ENCODE results near the gene NUP188. TPM values are rescaled to one million over a fixed set of nuclear protein-coding genes. Genes with fewer than 3 reads are reported as not detected.

Gene NUP188
- total RNA-seq, 2 donors from 2014 or later: 110 to 123 TPM

GRCh38 chr9:128910906-128911305 is 36.6 kb upstream of the NUP188 start:
- no peaks in the 10 kb centered on the region for H3K9me3 Mint-ChIP-seq
- ATAC-seq: no peak
- peak overlapping the region; percentile 50 to 55 for H3K27ac Mint-ChIP-seq
- no peak for DNase-seq (ENCODE audit: low spot score in 2 of 2)
- peaks cover 26 to 31% of the 10 kb centered on the region in 2 donors for H3K36me3 Mint-ChIP-seq

- Mint-ChIP-seq H3K9me3 (no peaks in the 10 kb centered on the region), H3K27ac (peak overlapping the region; percentile 79 to 83), H3K36me3 (peaks cover 26 to 31% of the 10 kb centered on the region in 2 donors)
- no peak for DNase-seq (ENCODE audit: low spot score in 2 of 2)
- ATAC-seq: peak in 1 of 2 donors; percentile 17
Observed at GRCh38 chr9:128911529-128912035, 35.9 kb upstream of the NUP188 start.

DNA sequence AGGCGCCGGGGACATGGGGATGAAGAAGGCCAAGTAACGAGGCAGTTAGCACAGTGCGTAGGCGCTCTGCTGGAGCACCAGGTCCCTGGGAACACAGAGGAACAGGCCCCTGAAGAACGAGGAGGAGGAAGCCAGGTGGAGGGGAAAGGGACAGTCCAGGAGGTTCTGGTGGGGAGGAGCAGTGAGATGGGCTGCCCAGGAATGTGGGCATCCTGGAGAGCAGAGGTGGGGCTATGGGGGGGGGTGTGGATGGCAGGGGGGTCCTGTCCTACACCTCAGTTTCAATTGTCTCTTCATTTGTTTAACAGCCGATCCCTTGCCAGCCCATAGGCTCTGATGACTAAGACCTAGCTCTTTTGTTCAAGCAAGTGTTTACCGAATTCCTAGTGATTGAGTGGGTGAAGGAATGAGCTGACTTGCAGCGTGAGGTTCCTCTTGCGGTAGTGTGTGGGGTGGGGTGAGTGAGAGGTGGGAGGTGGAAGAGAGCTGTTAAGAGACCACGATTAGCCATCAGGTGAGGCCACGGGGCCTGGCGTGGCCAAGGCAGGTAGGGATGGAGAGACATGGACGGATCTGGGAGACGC is 35.1 kb upstream of the NUP188 start:
- ATAC-seq (peak; percentile 59 to 62), DNase-seq (ENCODE audit: low spot score in 2 of 2) (no peak)
- peak overlapping the region; percentile 79 to 83 for H3K27ac Mint-ChIP-seq
- H3K9me3 Mint-ChIP-seq: no peaks in the 10 kb centered on the region
- peaks cover 25 to 30% of the 10 kb centered on the region in 2 donors for H3K36me3 Mint-ChIP-seq

DNA sequence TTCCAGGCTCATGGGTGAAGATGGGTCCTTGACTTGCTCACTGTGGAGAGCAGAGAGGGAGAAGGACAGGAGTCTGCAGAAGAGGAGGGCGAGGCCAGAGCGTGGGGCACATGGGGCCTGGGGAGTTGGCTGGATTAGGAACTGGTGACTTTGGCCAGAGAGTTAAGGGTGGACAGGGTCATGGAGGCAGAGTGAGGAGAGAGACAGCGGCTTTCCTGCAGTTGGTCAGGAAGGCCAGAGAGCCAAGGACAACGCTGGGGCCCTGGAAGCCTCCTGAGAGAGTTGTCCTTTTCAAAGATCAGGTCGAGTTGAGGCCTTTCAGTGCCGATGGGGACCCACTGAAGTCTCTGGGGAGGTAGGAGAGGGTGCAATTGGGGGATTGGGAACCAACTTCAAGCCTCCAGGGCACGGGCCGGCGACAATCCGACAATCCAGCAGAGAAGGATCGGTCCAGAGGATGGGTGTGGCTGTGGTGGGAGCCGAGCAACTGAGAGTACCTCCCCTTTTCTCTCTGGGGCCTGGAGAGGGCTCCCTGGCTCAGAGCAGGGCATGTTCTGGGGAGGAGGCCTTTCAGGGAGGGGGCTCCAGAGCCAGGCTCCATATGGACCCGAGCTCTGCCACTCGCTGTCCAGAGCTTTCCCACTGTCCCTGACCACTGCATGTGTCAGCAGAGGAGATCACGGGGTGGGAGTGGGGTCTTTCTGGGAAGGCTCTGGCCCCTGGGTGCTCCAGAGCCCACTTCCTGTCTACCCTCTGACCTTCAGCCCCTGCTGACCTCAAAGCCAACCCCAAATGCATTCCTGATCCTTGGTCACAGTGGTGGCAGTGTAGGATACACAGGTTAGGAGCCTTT is 34.2 kb upstream of the NUP188 start:
- Mint-ChIP-seq H3K9me3 (no peaks in the 10 kb centered on the region), H3K36me3 (peaks cover 16 to 21% of the 10 kb centered on the region in 2 donors), H3K27ac (peak overlapping the region; percentile 79 to 83)
- no peak for DNase-seq (ENCODE audit: low spot score in 2 of 2)
- ATAC-seq: no peak

DNA sequence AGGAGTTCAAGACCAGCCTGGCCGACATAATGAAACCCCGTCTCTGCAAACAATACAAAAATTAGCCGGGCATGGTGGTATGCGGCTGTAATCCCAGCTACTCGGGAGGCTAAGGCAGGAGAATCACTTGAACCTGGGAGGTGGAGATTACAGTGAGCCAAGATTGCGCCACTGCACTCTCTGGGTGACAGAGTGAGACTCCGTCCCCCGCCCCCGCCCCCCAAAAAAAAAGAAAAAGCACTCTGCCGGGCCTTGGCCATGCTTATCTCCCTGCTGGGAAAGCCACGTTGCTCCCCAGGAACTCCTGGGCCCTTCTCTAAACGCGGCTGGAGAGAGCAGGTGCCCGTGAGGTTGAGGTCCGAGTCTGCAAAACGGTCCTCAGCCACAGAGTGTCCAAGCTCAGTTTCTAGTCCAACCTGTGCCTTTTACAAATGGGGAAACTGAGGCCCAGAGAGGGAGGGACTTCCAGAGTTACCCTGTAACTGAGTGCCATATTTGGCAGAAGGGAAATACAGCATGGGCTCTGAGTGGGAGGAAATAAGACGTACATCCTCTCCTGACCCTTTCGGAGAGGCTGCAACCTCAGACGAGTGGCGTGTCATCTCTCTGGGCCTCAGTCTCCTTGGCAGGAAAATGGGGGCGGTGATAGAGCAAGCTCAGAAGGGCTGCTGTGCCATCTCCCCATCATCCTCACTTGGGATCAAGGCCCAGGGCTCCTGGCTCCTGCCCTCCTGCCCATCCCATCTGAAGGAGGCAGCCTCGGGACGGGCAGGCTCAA is 33.3 kb upstream of the NUP188 start:
- DNase-seq (ENCODE audit: low spot score in 2 of 2) (no peak), ATAC-seq (peak in 1 of 2 donors; percentile 56)
- Mint-ChIP-seq H3K36me3 (peaks cover 7 to 12% of the 10 kb centered on the region in 2 donors), H3K9me3 (no peaks in the 10 kb centered on the region), H3K27ac (peak overlapping the region; percentile 76 to 87)

- ATAC-seq: no peak
- H3K9me3 Mint-ChIP-seq: no peaks in the 10 kb centered on the region
- DNase-seq (ENCODE audit: low spot score in 2 of 2): no peak
- peaks cover 0 to 10% of the 10 kb centered on the region in 2 donors for H3K36me3 Mint-ChIP-seq
- H3K27ac Mint-ChIP-seq: no peak overlapping the region
Observed at GRCh38 chr9:128916204-128916603, 31.3 kb upstream of the NUP188 start.

- Mint-ChIP-seq H3K27ac (no peak overlapping the region), H3K36me3 (peaks cover 0 to 10% of the 10 kb centered on the region in 2 donors), H3K9me3 (no peaks in the 10 kb centered on the region)
- no peak for DNase-seq (ENCODE audit: low spot score in 2 of 2)
- no peak for ATAC-seq
Observed at GRCh38 chr9:128916745-128917144, 30.8 kb upstream of the NUP188 start.

DNA sequence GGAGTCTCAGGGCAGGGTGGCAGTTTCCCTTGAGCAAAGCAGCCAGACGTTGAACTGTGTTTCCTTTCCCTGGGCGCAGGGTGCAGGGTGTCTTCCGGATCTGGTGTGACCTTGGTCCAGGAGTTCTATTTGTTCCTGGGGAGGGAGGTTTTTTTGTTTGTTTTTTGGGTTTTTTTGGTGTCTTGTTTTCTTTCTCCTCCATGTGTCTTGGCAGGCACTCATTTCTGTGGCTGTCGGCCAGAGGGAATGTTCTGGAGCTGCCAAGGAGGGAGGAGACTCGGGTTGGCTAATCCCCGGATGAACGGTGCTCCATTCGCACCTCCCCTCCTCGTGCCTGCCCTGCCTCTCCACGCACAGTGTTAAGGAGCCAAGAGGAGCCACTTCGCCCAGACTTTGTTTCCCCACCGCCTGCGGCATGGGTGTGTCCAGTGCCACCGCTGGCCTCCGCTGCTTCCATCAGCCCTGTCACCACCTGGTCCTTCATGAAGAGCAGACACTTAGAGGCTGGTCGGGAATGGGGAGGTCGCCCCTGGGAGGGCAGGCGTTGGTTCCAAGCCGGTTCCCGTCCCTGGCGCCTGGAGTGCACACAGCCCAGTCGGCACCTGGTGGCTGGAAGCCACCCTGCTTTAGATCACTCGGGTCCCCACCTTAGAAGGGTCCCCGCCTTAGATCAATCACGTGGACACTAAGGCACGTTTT is 30.2 kb upstream of the NUP188 start:
- Mint-ChIP-seq H3K27ac (peak overlapping the region in 1 of 2 donors; percentile 41), H3K36me3 (peaks cover 0 to 10% of the 10 kb centered on the region in 2 donors), H3K9me3 (no peaks in the 10 kb centered on the region)
- no peak for DNase-seq (ENCODE audit: low spot score in 2 of 2)
- ATAC-seq: no peak

DNA sequence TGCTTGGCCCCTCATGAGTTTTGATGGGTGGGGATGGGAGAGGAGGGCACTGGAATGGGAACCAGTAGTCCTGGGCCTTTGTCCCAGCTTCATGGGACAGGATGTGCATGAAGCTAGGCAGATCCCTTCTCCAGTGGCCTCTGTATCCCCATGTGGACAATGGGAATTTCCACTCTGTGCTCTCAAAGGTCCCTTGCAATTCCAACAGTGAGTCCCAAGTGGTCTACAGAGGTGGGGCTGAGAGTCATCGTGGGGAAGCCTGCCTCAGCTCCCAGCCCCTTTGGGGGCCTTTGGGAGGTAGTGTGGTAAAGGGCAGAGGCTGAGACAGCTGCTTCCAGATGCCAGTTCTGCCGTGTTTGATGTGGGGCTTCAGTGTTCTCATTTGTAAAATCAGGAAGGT is 28.6 kb upstream of the NUP188 start:
- peak overlapping the region in 1 of 2 donors; percentile 52 for H3K27ac Mint-ChIP-seq
- DNase-seq (ENCODE audit: low spot score in 2 of 2): no peak
- ATAC-seq: no peak
- no peaks in the 10 kb centered on the region for H3K9me3 Mint-ChIP-seq
- no peaks in the 10 kb centered on the region for H3K36me3 Mint-ChIP-seq

- H3K27ac Mint-ChIP-seq: peak overlapping the region in 1 of 2 donors; percentile 52
- H3K9me3 Mint-ChIP-seq: no peaks in the 10 kb centered on the region
- no peak for ATAC-seq
- no peaks in the 10 kb centered on the region for H3K36me3 Mint-ChIP-seq
- no peak for DNase-seq (ENCODE audit: low spot score in 2 of 2)
Observed at GRCh38 chr9:128919402-128920089, 28.0 kb upstream of the NUP188 start.

DNA sequence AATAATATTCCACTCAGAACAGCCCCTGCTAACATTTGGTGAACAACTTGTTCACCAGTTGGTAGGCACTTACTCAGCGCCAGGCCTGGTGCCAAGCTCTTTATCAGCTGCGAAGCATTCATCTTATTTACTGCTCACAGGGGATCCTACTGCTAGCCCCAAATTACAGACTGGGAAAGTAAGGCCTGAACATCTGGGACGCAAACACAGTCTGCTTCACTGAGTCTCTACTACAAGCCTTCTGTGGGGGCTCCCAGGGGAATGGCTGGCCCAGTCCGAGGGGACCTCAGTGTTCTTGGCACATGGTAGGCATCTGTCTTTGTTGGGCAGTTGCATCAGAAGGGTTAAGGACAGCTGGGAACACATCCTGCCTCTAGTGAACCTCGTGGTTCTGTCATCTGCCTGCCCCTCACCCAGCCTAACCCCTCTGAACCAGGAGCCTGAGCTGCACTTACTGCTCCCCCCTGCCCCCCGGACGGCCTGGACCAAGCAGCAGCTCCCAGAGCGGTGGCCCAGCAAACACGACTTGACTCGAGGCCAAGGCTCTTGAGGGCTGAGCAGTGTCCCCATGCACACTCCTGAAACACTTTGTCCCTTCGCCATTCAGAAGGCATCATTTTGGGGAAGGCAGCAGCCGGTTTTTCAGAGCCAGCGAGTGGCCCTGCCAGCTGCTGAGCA is 27.0 kb upstream of the NUP188 start, which contains the start of gene PHYHD1:
PHYHD1 (plus strand) TSS at position 602 of the 678 bp plus-strand sequence. CDS start 1,342 bp downstream, outside the sequence.
- DNase-seq (ENCODE audit: low spot score in 2 of 2) (no peak), ATAC-seq (peak in 1 of 2 donors; percentile 16)
- Mint-ChIP-seq H3K36me3 (no peaks in the 10 kb centered on the region), H3K9me3 (no peaks in the 10 kb centered on the region), H3K27ac (peak within 1 kb of the TSS in 1 of 2 donors; percentile 27)

DNA sequence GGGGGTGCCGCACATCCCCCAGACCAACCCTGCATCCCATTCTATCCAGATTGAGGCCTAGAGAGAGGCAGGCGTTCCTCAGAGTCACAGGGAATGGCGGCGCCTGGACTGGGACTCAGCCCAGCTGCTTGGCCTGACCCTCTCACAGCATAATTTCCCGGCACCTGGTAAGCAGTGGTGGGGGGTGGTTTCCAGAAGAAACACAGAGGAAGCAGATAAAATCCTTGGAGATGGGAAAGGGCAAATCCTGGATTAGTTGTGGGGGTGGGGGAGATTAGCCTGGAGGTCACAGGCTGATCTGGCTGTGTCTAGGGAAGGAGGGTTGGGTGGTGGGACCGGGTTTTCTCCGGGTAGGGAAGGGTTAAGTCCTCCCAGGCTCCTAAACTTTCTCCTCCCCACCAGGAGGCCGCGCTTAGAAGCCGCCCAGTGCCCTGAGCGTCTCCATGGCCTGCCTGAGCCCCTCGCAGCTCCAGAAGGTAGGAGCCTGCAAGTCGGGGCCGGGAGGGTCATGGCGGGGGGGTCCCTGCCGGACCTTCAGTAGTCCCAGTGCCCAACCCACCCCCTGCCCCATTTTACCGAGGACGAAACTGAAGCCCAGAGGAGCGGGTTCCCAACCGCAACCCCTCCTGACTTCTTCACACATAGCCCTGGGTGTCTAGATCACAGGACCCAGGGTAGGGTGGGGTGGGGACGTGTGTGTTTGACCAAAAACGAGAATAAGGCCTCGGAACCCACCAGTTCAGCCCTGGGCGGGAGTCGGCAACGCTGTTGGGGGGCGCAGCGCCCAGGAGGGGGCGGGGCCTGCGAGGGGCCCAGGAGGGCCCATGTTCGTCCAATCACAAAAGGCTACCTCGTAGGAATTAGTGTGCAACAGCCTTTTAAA is 25.4 kb upstream of the NUP188 start:
- ATAC-seq (peak; percentile 51 to 57), DNase-seq (ENCODE audit: low spot score in 2 of 2) (no peak)
- Mint-ChIP-seq H3K27ac (no peak overlapping the region), H3K9me3 (no peaks in the 10 kb centered on the region), H3K36me3 (no peaks in the 10 kb centered on the region)

DNA sequence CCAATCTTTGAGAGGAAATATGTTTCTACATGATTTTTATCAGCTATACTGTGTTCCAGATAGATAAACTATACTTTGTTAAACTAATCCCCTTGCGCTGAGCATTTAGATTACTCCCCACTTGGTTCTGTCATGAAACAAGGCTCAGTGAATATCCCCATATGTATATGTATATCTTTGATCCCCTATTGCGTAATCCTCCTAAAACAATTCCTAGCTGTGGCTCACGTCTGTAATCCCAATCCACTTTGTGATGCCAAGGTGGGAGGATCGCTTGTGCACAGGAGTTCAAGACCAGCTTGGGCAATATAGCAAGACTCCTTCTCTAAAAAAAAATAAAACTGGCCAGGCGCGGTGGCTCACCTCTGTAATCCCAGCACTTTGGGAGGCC is 24.0 kb upstream of the NUP188 start:
- H3K27ac Mint-ChIP-seq: no peak overlapping the region
- no peaks in the 10 kb centered on the region for H3K9me3 Mint-ChIP-seq
- DNase-seq (ENCODE audit: low spot score in 2 of 2) (no peak), ATAC-seq (no peak)
- H3K36me3 Mint-ChIP-seq: no peaks in the 10 kb centered on the region

GRCh38 chr9:128927731-128928411 is 19.6 kb upstream of the NUP188 start:
- H3K27ac Mint-ChIP-seq: no peak overlapping the region
- peak; percentile 77 to 94 for ATAC-seq
- H3K9me3 Mint-ChIP-seq: no peaks in the 10 kb centered on the region
- DNase-seq (ENCODE audit: low spot score in 2 of 2): peak; percentile 60 to 67
- no peaks in the 10 kb centered on the region for H3K36me3 Mint-ChIP-seq
